ENCODE results near the gene KLHL25.

Gene KLHL25

GRCh38 chr15:85760531-85761371 lies 34.0 kb downstream of the KLHL25 start:
- no peak for DNase-seq (ENCODE audit: low read depth in 2 of 2)

GRCh38 chr15:85760049-85760448 lies 34.7 kb downstream of the KLHL25 start:
- DNase-seq (ENCODE audit: low read depth in 2 of 2): no peak

DNA sequence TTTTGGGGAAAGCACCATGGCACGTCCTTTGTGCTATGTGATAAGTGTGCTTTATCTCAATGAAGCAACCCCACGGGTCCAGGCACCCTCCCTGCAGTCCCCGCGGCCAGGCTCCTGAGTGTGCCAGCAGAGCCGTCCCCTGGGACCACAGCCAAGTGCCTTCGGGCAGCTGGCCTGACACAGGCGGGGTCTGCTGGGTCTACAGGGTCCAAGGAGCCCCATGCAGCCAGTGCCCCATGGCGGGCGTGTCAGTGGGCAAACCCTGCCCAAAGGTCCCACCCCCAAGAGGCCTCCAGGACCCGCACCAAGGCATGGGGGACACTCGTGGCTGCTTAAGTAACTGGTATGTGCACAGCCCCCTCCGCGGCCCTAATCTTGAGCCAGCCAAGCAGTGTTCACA lies 35.3 kb downstream of the KLHL25 start:
- no peak for DNase-seq (ENCODE audit: low read depth in 2 of 2)

GRCh38 chr15:85758655-85758978 lies 36.1 kb downstream of the KLHL25 start:
- no peak for DNase-seq (ENCODE audit: low read depth in 2 of 2)

DNA sequence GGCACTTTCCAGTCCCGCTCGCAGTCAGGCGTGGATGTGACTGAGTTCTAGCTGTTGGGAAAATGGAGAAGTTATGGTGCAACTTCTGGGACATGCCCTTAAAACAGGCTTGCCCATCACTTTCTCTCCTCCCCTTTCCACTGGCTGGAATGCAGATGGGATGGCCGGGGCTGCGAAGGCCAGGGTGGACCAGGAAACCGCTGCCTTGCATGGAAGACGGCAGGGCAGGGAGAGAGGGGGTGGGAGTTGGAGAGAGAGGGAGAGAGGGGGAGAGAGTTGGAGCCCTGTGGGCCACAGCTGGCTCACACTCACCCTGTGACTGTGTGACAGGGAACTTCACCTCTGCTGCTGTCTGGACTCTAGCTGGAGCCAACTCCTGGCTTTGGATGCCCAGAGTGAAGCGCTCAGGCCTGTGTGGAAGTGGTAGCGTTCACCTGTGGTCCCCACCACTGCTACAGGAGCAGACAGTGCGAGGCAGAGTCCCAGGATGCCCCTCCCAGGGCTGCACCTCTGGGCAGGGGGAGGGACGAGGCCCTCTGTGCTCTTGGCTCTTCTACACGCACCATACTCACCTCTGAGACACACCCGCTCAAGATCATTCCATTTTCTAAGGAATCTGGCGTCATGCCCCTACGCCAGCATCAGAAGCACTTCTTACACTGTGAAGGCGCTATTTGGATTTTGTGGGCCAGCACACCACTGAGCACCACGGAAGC lies 36.6 kb downstream of the KLHL25 start:
- no peak for DNase-seq (ENCODE audit: low read depth in 2 of 2)

- DNase-seq (ENCODE audit: low read depth in 2 of 2): no peak
These were observed 37.4 kb downstream of the KLHL25 start for GRCh38 chr15:85757073-85757938.

DNA sequence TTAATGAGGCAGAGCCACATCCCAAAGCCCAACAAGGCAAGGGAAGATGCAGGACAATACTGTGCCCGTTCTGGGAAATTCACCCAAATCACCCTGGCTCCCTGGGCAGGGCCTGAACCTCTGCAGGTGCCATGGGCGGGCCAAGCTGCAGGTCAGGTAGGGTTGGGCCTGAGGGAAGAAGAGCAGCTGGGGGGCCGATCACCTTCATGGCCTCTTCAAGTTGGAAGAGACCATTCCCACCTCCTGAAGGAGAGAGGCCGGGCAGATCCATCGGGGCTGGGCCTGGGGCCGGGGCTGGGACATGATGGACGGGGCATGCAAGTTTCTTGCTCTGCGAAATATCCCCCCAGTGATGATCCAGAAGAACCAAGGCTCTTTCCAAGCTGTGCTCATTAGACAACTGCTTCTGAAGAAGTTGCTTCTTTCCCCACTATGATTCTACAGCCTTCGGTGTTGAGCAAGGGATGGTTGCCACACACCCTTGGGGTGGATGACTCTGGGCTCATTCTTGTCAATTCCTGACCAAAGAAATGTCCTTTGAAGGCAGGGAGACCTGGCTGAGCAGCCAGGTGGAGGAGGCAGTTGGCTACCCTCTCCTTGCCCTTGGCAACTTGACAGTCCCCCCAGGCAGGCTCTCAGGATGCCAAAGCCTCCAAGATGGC lies 38.2 kb downstream of the KLHL25 start:
- DNase-seq (ENCODE audit: low read depth in 2 of 2): no peak

GRCh38 chr15:85755942-85756341 lies 38.8 kb downstream of the KLHL25 start:
- DNase-seq (ENCODE audit: low read depth in 2 of 2): no peak

- DNase-seq (ENCODE audit: low read depth in 2 of 2): no peak
These were observed 39.3 kb downstream of the KLHL25 start for GRCh38 chr15:85755471-85755870.

DNA sequence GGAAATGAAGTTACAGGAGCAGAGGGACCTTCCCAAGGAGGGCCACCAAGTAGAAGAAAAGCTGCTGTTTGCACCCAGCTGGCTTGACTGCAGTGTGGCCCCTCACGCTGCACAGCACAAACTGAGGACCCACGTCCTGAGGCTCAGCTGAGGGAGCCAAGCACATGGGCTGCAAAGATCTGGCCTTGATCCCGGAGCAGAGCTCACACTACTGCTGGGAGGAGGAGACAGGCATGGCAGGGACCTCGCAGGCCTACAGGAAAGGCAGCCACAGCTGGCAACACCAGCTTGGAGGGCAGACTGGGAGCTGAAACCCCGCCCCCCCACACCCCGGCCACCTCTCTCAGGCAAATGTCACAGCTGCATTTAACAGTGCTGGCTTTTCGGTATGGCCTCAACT lies 39.7 kb downstream of the KLHL25 start:
- DNase-seq (ENCODE audit: low read depth in 2 of 2): no peak

GRCh38 chr15:85753791-85754452 lies 40.8 kb downstream of the KLHL25 start:
- no peak for DNase-seq (ENCODE audit: low read depth in 2 of 2)

DNA sequence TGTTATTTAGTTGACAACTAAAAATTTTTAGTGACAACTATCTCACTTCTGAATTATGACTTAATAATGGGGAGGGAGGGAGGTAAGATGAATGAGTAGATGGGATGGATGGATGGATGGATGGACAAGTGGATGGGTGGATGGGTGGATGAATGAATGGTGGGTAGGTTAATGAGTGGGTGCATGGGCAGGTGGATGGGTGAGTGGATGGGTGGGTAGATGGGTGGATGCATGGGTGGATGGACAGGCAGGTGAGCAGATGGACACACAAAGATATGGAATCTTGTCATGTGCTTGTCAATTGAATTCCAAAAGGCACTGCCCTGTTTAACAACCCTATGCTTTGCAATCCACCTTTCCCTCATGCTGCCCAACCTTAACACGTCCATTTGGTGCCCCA lies 41.5 kb downstream of the KLHL25 start:
- DNase-seq (ENCODE audit: low read depth in 2 of 2): no peak

DNA sequence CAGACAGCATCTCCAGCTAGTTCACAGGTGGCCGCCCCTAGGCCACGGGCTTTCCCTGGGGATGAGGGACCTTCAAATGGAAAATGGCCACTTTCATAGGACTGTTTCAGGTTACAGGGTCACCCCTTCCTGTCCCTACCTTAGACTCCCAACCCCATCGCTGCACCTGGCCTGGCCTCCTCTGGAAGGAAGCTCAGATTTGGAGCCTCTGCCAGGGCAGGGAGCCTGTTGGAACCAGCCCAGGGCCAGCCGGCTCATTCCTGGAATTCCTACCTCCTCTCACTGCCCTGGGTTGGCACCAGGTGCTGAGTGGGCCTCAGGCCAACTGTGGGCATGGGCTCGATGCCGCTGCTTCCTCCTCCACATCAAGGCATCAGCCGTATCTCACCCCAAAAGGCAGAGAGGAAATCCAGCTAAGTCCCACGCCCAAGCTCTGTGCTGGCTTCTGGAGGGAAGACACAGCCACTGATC lies 42.2 kb downstream of the KLHL25 start:
- no peak for DNase-seq (ENCODE audit: low read depth in 2 of 2)

DNA sequence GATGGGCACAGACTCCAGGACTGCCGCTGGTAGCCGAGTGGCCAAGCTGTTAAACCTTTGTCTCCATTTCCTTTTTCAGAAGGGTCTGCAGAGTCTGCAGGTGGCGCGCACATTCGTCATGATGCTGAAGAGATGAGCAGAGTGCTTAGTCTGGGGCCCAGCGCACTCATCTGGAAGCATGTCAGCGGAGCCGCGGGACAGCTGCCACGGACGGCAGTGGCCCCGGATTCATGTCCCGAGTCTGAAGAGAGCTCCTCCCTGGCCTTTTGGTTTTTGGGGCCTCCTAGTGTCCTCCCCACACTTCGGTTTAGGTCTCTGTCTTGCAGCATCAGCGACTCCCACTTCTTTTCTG lies 42.6 kb downstream of the KLHL25 start:
- DNase-seq (ENCODE audit: low read depth in 2 of 2): no peak

GRCh38 chr15:85751291-85752123 lies 43.2 kb downstream of the KLHL25 start:
- no peak for DNase-seq (ENCODE audit: low read depth in 2 of 2)

- DNase-seq (ENCODE audit: low read depth in 2 of 2): no peak
These were observed 44.1 kb downstream of the KLHL25 start for GRCh38 chr15:85750319-85751290.

GRCh38 chr15:85749261-85750151 lies 45.2 kb downstream of the KLHL25 start:
- no peak for DNase-seq (ENCODE audit: low read depth in 2 of 2)

GRCh38 chr15:85748729-85749128 lies 46.0 kb downstream of the KLHL25 start:
- DNase-seq (ENCODE audit: low read depth in 2 of 2): no peak
